ENCODE data around the gene SF3B1.

SF3B1 gene

DNA sequence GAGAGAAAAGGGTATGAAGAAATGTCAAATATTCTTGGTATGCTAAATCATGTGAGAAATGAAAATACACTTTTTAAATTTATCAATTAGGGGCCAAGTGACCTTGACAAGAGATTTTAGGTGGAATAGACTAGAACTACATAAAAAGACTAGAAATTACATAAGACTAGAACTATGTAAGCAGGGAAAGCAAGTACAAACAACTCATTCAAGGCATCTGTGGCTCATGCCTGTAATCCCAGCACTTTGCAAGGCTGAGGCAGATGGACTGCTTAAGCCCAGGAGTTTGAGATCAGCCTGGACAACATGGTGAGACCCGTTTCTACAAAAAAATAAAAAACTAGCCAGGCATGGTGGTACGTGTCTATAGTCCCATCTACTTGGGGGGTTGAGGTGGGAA, 20.3 kb downstream of the SF3B1 start:
- TF ChIP-seq, protein P1, sequence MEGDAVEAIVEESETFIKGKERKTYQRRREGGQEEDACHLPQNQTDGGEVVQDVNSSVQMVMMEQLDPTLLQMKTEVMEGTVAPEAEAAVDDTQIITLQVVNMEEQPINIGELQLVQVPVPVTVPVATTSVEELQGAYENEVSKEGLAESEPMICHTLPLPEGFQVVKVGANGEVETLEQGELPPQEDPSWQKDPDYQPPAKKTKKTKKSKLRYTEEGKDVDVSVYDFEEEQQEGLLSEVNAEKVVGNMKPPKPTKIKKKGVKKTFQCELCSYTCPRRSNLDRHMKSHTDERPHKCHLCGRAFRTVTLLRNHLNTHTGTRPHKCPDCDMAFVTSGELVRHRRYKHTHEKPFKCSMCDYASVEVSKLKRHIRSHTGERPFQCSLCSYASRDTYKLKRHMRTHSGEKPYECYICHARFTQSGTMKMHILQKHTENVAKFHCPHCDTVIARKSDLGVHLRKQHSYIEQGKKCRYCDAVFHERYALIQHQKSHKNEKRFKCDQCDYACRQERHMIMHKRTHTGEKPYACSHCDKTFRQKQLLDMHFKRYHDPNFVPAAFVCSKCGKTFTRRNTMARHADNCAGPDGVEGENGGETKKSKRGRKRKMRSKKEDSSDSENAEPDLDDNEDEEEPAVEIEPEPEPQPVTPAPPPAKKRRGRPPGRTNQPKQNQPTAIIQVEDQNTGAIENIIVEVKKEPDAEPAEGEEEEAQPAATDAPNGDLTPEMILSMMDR (IDR thresholded peaks at IDR 0.05; ENCODE audit: extremely low read depth, missing control alignments), result no peak
- DNase-seq (ENCODE audit: low spot score), result no peak

DNA sequence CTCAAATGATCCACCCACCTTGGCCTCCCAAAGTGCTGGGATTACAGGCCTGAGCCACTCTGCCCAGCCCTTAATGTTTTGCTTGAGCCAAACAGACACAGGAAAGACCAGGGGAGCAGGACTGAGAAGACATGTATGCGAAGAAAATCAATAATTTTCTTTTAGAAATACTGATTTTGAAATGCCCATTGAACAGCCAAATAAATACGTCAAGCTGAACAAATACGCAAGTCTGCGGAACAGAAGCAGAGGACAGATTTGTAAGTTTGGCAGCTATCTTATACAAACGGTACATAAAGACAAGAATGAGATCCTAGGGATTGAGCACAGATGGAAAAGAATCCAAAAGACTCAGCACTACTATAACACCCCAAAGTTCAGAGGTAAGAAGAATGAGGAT, 20.8 kb downstream of the SF3B1 start:
- no peak for DNase-seq (ENCODE audit: low spot score)
- TF ChIP-seq, protein P1 (IDR thresholded peaks at IDR 0.05; ENCODE audit: extremely low read depth, missing control alignments), result no peak

DNA sequence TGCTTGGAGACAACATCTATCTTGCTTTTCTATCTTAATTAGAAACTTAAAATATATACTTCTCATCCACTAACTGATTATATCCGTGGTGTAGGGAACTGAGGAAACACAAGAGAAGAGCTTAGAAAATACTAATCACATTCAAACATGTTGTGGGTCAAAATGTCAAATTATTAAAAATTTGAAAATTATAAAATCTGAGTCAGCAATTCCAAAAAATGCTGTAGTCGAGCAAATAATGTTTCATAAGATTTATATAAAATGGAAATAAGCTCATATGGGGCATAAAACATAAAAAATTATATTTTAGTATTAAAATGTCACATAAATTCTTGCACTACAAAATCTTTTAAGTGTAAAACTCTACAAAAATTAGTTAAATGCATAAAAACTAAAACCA, 29.2 kb downstream of the SF3B1 start:
- TF ChIP-seq, protein P1 (IDR thresholded peaks at IDR 0.05; ENCODE audit: extremely low read depth, missing control alignments), result no peak

DNA sequence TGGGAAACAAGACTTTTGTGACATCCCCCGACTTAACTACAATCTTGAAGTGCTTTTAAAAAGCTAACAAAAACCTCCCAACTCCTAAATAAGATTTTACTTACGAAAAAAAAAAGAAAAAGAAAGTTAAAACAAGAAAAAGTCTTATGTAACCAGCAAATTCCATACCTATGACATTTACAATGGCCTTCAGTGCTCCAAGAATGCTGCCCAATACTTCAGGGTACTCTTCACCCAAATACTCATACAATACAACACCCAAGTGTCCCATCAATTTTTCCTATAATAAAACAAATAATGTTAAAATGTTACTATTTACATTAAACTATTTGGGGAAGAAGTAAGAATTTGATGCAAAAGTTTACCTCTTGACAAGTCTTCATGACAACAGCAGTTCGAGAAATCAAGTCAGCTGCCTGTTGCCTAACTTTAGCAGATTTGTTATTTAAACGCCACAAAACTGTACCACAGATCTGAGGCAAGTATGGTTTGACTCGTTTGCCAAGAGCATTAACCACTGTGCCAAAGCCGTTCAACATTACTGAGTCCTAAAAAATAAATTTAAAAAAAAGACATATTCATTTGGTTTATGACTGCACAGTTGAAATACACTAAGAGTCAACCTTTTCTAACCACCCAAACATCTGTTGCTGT, 34.8 kb downstream of the SF3B1 start:
- TF ChIP-seq, protein P1 (IDR thresholded peaks at IDR 0.05; ENCODE audit: extremely low read depth, missing control alignments), result no peak
- DNase-seq (ENCODE audit: low spot score), result no peak

More for the DNA sequence above, 29.2 kb downstream of the SF3B1 start:
- no peak for DNase-seq (ENCODE audit: low spot score)

DNA sequence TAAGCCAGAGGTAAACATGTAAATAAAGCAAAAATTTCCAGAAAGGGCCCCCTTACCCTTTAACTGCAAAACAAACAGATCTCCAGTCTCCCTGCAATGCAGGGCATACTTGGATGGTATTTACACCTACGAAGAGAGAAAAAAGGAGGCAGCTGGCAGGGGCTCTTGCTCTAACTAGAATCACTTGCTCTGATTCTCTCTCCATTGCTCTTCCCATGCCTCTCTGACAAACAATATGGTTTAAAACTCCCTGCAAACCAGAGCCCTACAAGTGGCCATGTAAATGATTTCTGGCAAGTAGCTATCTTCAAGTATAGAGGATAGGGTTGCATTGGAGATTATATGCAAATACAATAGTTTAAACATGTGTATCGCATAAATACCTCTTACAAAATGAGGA, 35.9 kb downstream of the SF3B1 start:
- TF ChIP-seq, protein P1 (IDR thresholded peaks at IDR 0.05; ENCODE audit: extremely low read depth, missing control alignments), result no peak
- DNase-seq (ENCODE audit: low spot score), result no peak

DNA sequence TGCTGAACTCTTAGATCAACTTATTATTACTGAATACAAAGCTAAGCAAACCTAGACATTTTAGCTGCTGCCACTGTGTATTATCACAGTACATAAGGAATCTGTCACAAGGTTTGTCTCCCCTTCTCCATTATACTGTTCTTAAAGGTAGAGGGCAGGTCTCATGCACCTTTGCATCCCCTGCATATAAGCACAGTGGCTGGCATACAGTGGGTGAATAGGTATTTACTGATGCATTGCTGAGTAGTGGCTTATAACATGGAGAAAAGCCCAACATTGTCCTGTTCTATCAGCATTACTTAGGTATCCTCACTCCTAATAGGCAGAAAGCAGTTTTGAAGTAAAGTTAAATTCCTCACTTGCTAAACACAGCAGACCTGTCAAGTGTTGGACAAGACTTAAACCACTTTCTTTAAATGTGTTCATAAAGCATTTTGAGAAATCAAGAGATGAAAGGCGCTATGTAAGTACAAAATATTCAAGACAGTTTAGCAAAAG, 43.6 kb downstream of the SF3B1 start:
- TF ChIP-seq, protein P1 (IDR thresholded peaks at IDR 0.05; ENCODE audit: extremely low read depth, missing control alignments), result no peak
- DNase-seq (ENCODE audit: low spot score), result no peak

DNA sequence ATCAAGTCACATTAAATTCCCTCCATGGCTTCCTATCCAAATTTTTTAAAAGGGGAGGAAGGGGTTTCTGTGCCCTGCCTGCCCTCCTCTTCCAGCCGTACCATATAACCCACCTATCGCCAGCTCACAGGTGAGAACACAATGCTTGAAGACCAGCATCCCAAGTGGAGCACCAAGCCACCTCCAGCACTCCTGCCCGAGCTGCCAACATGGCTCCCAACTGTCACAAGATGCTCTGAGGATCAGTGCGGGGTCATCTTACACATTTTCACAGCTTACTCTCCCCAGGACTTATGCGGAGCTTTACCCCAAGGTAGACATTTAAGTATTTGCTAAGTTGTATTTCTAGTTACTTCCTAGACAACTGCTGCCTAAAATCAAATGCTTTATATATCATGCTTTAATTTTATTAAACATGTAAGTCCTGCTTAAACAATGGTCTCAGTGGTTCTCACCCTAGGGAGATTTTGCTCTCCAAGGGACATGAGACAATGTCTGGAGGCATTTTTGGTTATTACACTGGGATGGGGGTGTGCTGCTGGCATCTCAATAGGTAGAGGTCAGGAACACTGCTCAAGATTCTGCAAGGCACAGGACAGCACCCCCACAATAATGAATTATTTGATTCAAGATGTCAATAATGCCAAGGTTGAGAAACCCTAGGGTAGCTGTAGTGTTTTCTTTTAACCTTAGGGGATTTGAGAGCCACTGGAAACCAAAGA, 45.8 kb downstream of the SF3B1 start:
- DNase-seq (ENCODE audit: low spot score), result no peak
- TF ChIP-seq, protein P1 (IDR thresholded peaks at IDR 0.05; ENCODE audit: extremely low read depth, missing control alignments), result no peak

Data from GM20000 (cell line).